Cardiac muscle cell (in vitro differentiated cells and primary cell): Measurements from ENCODE around the gene CTNNA2. TPM values are rescaled to one million over a fixed set of nuclear protein-coding genes. Genes with fewer than 3 reads are reported as not detected.

Source experiments
- DNase-seq, 2 donors: peaks; one replicate each; pipeline versions ENCODE4 v3.0.0 to v3.0.0-alpha.2; 2010 to 2017; ENCODE audit warnings: low read depth in 1 of 2, low spot score in 1 of 2
- H3K27ac ChIP-seq: fragments of 200-600 bp; sonication (generic); 2 replicates; pipeline ENCODE4 v1.5.1; 2016
- H3K27me3 ChIP-seq: fragments of 200-600 bp; sonication (generic); 2 replicates; pipeline ENCODE4 v1.6.0; 2016; ENCODE audit warnings: control low read depth
- H3K36me3 ChIP-seq: fragments of 200-600 bp; sonication (generic); 2 replicates; pipeline ENCODE4 v1.5.1; 2016; ENCODE audit warnings: control low read depth
- H3K4me1 ChIP-seq: fragments of 200-600 bp; sonication (generic); 2 replicates; pipeline ENCODE4 v1.8.1; 2017; ENCODE audit warnings: low read depth, mild to moderate bottlenecking, mixed run types
- H3K4me3 ChIP-seq: fragments of 200-600 bp; sonication (generic); 2 replicates; pipeline ENCODE4 v1.5.1; 2016; ENCODE audit warnings: mild to moderate bottlenecking
- H3K9me3 ChIP-seq: fragments of 200-600 bp; sonication (generic); 2 replicates; pipeline ENCODE4 v1.5.1; 2017; ENCODE audit warnings: low read depth, mild to moderate bottlenecking, control low read depth
- CTCF ChIP-seq: IDR thresholded peaks from 2 replicates; pipeline ENCODE4 v1.5.1; 2012; ENCODE audit warnings: low read depth, mild to moderate bottlenecking, low read length
- polyA plus RNA-seq: library from polyadenylated mRNA; unstranded; fragments of >200 nt; fragmentation: Nextera tagmentation; extraction: Ambion mirVana; gene quantifications from 2 replicates; pipeline ENCODE4 v1.2.1, GENCODE V29; 2016
- total RNA-seq: library from RNA; depleted of rRNA; stranded (reverse); fragments of >200 nt; gene quantifications from 2 replicates; pipeline ENCODE4 v1.2.3, GENCODE V29; 2016

CTNNA2 gene
- total and polyA plus RNA-seq, 2 experiments from 2014 or later = 7.4 to 17.4 TPM

GRCh38 chr2:79876430-79876829 is 363.6 kb downstream of the CTNNA2 start:
- no peak overlapping the region for H3K27ac ChIP-seq
- no peaks in the 10 kb centered on the region for H3K9me3 ChIP-seq
- no peak overlapping the region for H3K4me3 ChIP-seq
- H3K4me1 ChIP-seq = no peaks in the 10 kb centered on the region
- no peaks in the 10 kb centered on the region for H3K36me3 ChIP-seq
- no peaks in the 10 kb centered on the region for H3K27me3 ChIP-seq
- TF ChIP-seq CTCF = no peak
- peak in 1 of 2 donors; percentile 57 for DNase-seq

DNA sequence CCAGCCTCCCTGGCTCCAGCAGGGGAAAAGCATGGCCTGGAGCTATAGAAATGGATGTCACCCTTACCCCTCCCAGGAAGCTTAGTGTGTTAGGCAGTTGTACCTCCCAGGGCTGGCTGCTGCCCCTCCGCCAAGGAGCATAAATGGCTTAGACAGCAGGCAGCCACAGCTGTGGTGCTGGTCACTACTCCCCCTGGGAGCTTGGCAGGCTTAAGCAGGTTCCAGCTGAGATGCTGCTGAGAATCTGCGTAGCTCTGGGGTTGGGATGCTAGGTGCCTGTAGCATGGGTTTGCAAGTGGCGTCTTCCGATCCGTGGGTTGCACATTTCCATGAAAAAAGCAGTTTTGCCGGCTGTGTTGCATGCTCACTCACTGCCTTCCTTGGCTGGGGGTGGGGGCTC is 369.7 kb downstream of the CTNNA2 start:
- no peak for DNase-seq
- Histone ChIP-seq H3K36me3 (no peaks in the 10 kb centered on the region), H3K9me3 (no peaks in the 10 kb centered on the region), H3K27ac (no peak overlapping the region), H3K27me3 (no peaks in the 10 kb centered on the region), H3K4me3 (no peak overlapping the region), H3K4me1 (no peaks in the 10 kb centered on the region)
- TF ChIP-seq CTCF = no peak

- DNase-seq = peak; percentile 68 to 71
- Histone ChIP-seq H3K9me3 (no peaks in the 10 kb centered on the region), H3K4me1 (peaks cover 4% of the 10 kb centered on the region), H3K27ac (no peak overlapping the region), H3K27me3 (no peaks in the 10 kb centered on the region), H3K4me3 (no peak overlapping the region), H3K36me3 (no peaks in the 10 kb centered on the region)
- TF ChIP-seq CTCF = peak; percentile 49
Observed at GRCh38 chr2:79887747-79888374, 375.0 kb downstream of the CTNNA2 start.

DNA sequence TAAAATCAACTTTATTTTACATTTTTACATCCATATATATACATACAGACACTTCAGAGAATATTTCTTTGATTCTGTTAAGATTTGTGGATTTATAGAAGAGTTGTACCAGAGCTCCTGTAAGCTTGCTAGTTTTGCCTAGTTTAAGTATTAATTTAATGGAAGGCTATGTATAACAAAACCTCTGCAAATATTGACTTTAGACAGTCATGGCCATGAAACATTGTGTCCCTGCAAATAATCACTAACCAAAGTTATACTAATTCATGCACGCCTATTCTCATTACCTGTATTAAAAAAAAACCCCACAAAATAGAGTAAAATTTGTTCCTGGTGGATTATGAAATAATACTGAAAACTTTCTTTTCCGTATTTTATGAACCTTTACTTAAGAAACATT is 379.3 kb downstream of the CTNNA2 start:
- H3K9me3 ChIP-seq = no peaks in the 10 kb centered on the region
- H3K27me3 ChIP-seq = no peaks in the 10 kb centered on the region
- TF ChIP-seq CTCF = no peak
- H3K4me3 ChIP-seq = no peak overlapping the region
- no peak for DNase-seq
- peaks cover 4% of the 10 kb centered on the region for H3K4me1 ChIP-seq
- H3K36me3 ChIP-seq = no peaks in the 10 kb centered on the region
- H3K27ac ChIP-seq = no peak overlapping the region

DNA sequence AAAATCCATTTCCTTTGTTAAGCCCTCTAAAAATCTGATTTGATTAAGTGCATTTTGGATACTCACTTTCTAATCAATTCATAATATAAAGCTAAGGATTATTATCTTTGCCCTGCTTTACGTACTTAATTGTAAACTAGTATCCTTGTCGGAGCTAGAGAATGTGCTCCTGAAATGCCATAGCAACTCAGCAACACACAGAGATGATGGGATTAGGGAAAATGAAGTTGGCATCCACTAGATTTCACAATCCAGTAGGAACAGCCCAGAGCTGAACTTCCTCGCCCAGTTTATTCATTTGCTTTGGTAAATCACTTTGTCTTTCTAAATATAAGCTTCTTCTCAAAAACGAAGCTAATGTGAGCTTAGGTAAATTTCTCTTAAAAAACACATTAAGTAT is 386.3 kb downstream of the CTNNA2 start:
- Histone ChIP-seq H3K36me3 (no peaks in the 10 kb centered on the region), H3K9me3 (no peaks in the 10 kb centered on the region), H3K27me3 (no peaks in the 10 kb centered on the region)

More for the DNA sequence above, 386.3 kb downstream of the CTNNA2 start:
- no peak for TF ChIP-seq CTCF
- Histone ChIP-seq H3K4me3 (no peak overlapping the region), H3K4me1 (no peaks in the 10 kb centered on the region), H3K27ac (no peak overlapping the region)
- DNase-seq = no peak
